Activated naive CD8-positive, alpha-beta T cell (primary cell): ENCODE data around the gene GIPC3.

Experiments
- H3K27ac Mint-ChIP-seq: one replicate; pipeline ENCODE4 v1.8.0; 2021; ENCODE audit warnings: mixed read lengths
- H3K27me3 Mint-ChIP-seq: one replicate; pipeline ENCODE4 v1.8.0; 2021; ENCODE audit warnings: mixed read lengths
- H3K36me3 Mint-ChIP-seq: one replicate; pipeline ENCODE4 v1.8.0; 2021; ENCODE audit warnings: mixed read lengths
- H3K4me1 Mint-ChIP-seq: one replicate; pipeline ENCODE4 v1.8.0; 2021; ENCODE audit warnings: low read depth, mixed read lengths
- H3K4me3 Mint-ChIP-seq: one replicate; pipeline ENCODE4 v1.8.0; 2021; ENCODE audit warnings: mild to moderate bottlenecking, mixed read lengths
- H3K9me3 Mint-ChIP-seq: one replicate; pipeline ENCODE4 v1.8.0; 2021; ENCODE audit warnings: low read depth, mixed read lengths

The GIPC3 gene, protein sequence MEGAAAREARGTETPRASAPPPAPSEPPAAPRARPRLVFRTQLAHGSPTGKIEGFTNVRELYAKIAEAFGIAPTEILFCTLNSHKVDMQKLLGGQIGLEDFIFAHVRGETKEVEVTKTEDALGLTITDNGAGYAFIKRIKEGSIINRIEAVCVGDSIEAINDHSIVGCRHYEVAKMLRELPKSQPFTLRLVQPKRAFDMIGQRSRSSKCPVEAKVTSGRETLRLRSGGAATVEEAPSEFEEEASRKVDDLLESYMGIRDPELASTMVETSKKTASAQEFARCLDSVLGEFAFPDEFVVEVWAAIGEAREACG

DNA sequence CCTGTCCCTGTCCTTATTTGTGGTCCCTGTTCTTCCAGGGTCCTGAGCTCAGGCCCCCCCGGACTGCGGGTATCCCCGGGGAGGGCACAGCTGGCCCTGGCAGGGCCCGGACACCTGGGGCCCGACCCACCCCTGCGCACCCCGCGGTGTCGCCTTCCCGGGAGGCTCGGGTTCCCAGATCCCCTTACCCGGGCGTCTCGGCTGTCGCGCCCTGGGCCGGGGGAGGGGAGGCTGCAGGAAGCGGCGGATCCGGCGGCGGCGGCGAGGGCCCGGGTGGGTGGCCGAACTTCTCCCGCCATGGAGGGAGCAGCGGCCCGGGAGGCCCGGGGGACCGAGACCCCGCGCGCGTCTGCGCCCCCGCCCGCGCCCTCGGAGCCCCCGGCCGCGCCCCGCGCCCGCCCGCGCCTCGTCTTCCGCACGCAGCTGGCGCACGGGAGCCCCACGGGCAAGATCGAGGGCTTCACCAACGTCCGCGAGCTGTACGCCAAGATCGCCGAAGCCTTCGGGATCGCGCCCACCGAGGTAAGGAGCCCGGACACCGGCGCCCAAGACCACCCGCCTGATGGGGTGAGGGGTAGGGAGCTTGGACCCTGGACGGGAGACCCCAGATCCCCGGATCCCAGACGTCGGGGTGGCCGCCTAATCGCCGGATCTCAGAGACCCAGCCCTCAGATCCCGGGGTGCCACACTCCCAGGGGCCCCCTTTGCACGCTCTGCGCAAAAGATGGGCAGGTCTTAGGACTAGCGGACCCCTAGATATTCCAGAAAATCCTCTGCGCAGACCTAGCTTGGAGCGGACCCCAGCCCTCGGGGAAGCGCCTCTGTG lies at the start of gene GIPC3:
Gene GIPC3, plus strand, starts transcription at position 178 of the 826 bp plus-strand sequence. Its CDS starts 120 bp downstream, at position 298.
- Mint-ChIP-seq H3K4me3 (peak within 1 kb of the TSS; percentile 44), H3K27ac (no peak within 1 kb of the TSS)

DNA sequence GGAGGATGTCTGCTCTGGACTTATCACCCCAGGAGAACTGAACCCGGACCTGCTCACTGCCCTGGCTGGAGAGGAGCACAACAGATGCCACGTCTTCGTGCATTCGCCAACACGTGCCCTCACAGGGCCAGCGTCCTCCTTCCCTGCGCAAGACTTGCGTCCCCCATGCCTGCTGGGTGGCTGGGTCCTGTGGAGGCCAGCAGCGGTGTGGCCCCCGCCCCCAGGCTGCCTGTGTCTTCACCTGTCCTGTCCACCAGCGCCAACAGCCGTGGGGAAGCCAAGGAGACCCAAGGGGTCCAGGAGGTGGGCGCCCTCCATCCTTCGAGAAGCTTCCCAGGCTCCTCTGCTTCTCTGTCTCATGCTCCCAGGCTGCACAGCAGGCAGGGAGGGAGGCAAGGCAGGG lies 49.7 kb upstream of the GIPC3 start:
- no peaks in the 10 kb centered on the region for H3K27me3 Mint-ChIP-seq
- no peaks in the 10 kb centered on the region for H3K4me1 Mint-ChIP-seq
- no peak overlapping the region for H3K27ac Mint-ChIP-seq
- no peaks in the 10 kb centered on the region for H3K9me3 Mint-ChIP-seq
- H3K36me3 Mint-ChIP-seq: peaks cover 3% of the 10 kb centered on the region
- no peak overlapping the region for H3K4me3 Mint-ChIP-seq

More for the DNA sequence above, at the start of gene GIPC3:
- Mint-ChIP-seq H3K36me3 (peaks cover 2% of the 10 kb centered on the region), H3K27me3 (no peaks in the 10 kb centered on the region), H3K4me1 (peaks cover 3% of the 10 kb centered on the region), H3K9me3 (no peaks in the 10 kb centered on the region)

DNA sequence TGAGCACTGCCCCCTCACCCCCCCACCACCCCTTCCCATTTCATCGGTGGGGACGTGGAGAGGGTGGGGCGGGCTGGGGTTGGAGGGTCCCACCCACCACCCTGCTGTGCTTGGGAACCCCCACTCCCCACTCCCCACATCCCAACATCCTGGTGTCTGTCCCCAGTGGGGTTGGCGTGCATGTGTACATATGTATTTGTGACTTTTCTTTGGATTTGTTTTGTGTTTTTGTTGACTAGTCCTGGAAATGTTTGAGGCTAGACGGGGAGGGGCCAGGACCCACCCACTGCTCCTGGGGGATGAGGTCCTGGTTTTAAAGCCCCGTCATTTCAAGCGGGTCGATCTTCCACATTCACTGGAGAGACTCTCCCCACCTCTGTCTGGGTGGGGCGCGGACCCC lies 49.3 kb upstream of the GIPC3 start:
- no peaks in the 10 kb centered on the region for H3K4me1 Mint-ChIP-seq
- no peak overlapping the region for H3K27ac Mint-ChIP-seq
- H3K36me3 Mint-ChIP-seq: peaks cover 3% of the 10 kb centered on the region
- H3K4me3 Mint-ChIP-seq: no peak overlapping the region
- no peaks in the 10 kb centered on the region for H3K27me3 Mint-ChIP-seq
- H3K9me3 Mint-ChIP-seq: no peaks in the 10 kb centered on the region

DNA sequence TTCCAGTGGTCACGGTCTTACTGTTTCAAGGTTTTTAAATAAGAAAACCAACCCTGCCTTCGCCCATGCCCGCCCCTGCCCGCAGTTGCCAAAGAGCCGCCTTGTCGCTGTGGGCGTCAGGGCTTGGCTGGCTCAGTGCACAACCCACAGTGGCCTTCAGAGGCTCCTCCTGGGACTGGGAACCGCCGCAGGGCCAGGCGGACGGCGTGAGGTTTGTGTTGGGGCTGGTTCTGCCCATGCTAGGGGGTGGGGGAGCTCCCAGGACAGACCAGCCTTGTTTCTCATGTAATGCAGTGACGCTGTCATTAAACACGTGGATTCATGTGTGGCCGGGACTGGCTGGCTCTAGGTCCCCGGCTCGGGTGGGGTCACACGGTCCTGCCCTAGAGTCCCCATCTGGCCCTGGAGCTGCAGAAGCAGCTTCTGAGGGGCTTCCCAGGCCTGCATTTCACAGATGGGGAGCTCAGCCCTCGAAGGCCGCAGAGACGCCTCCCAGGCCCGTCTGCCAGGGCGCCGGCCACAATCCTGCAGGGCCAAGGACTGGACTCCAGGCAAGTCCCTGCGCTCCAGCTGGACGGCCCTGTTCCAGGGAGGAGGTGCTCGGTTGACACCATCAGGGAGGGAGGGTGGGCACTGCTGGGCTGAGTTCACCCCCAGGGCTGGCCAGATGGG lies 48.7 kb upstream of the GIPC3 start:
- Mint-ChIP-seq H3K36me3 (peaks cover 3% of the 10 kb centered on the region), H3K9me3 (no peaks in the 10 kb centered on the region), H3K4me1 (no peaks in the 10 kb centered on the region), H3K27me3 (no peaks in the 10 kb centered on the region), H3K4me3 (no peak overlapping the region), H3K27ac (no peak overlapping the region)

DNA sequence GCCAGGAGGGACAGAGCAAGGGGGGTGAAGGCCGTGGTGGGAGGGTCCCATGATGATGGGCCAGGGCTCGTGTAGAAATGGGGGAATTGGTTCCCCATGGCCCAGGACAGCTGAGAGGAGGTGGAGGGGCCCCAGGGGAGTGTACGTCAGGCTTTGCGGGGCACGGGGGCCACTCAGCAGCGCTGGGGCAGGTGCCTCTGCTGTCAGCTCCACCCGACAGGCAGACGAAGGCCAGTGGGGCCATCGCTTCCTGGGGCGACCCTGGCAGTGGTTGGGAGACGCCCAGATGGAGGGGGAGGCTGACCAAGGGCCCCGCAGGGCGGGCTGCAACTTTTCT lies 48.2 kb upstream of the GIPC3 start:
- H3K4me3 Mint-ChIP-seq: no peak overlapping the region
- H3K9me3 Mint-ChIP-seq: no peaks in the 10 kb centered on the region
- H3K4me1 Mint-ChIP-seq: no peaks in the 10 kb centered on the region
- peaks cover 3% of the 10 kb centered on the region for H3K36me3 Mint-ChIP-seq
- H3K27ac Mint-ChIP-seq: peak overlapping the region; percentile 50
- H3K27me3 Mint-ChIP-seq: no peaks in the 10 kb centered on the region

DNA sequence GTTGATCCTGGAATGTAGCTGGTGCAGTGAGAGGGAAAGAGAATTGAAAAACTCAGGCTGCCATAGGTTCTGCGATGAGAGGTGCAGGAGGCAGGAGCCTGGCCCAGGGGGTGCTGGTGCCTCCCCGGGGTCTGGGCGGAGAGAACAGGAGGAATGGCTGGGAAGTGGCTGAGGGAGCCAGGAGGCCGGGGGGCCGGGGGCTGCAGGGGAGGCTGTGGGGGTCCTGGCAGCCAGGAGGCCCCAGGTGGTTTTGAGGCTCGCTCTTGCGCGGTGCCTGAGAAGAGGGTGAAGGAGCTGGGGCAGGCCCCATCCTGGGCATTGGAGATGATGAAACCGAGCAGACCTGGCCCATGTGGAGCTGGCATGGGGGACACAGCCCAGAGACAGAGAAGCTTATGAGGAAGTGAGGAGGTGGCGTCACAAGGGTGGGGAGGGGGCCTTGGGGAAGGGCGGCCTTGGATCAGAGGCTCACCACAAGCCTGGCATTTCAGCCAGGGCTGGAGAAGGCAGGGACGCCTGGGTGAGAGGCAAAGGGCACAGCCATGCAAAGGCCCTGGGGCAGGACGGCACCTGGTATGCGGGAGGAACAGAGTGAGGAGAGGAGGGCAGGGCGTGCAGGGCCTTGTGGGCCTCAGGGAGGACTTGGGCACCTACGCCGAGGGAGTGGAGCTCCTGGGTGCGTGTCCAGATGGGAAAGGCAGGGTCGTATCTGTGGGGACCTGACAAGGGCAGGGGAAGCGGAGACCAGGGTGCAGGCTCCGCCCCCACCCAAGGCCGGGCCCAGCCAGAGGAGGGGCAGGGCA lies 47.6 kb upstream of the GIPC3 start:
- Mint-ChIP-seq H3K36me3 (peaks cover 3% of the 10 kb centered on the region), H3K4me3 (no peak overlapping the region), H3K27ac (peak overlapping the region; percentile 50), H3K9me3 (no peaks in the 10 kb centered on the region), H3K4me1 (no peaks in the 10 kb centered on the region), H3K27me3 (no peaks in the 10 kb centered on the region)

DNA sequence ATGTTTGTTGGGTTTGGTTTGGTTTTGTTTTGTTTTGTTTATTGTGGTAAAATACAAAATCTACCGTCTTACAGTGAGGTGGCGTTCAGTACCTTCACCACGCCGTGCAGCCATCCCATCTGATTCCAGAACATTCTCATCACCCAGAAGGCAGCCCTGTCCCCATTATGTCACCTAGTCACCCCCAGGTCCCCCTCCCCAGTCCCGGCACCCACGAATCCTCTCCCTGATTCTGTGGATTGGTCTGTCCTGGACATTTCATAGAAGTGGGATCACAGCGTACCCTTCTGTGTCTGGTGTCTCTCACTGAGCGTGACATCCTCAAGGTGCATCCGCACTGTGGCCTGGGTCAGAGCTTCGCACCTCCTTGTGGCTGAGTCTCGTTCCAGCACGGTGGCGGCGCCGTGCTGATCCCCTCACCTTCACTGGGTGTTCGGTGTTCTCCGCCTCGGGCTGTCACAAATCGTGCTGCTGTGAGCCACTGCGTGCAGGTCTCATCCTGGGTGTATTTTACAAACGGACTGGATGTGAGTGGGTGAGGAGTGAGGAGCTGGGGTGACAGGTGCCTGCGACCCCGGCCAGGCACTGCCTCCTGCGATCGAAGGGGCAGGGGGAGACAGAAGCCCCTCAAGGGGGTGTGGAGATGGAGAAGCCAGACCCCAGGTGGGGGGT lies 46.9 kb upstream of the GIPC3 start:
- Mint-ChIP-seq H3K4me3 (no peak overlapping the region), H3K27ac (no peak overlapping the region)

DNA sequence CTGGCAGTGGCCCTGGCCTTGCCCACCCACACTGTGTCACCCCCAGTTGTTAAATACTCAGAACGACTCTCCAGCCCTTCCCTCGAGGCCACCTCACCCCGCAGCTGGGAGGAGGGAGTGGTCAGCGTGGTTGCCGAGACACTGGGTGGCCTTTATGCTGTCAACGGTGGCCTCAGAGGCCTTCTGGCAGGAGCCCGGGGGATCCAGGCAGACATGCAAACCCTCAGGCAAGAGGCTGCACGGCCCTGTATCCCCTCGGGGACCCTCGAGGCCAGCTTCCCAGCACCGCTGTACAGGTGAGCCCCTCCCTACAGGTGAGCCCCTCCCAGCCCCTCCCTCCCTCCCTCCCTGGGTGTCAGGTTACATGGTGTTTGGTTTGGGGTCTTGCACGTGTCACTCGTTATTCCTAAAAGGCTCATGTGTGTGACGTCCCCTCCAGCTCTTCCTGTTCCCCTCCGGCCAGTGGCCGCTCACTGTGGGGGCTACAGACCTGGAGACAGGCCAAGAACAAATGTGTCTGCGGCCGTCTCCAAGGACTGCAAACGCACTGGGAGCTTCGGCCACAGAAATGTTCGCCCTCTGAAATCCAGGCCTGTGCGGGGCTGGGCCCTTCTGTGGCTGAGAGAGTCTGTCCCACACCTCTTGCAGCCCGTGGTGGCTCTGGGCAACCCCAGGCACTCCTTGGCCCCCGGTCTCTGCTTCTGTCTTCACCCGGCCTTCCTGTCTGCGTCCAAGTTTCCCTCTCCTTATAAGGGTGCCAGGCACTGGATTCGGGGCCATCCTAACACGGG lies 46.1 kb upstream of the GIPC3 start, which contains the start of gene TEKTIP1:
Gene TEKTIP1, plus strand, starts transcription at position 210 of the 791 bp plus-strand sequence. Its CDS starts 4 bp downstream, at position 214.
- Mint-ChIP-seq H3K4me3 (no peak within 1 kb of the TSS), H3K27me3 (no peaks in the 10 kb centered on the region), H3K27ac (no peak within 1 kb of the TSS), H3K4me1 (no peaks in the 10 kb centered on the region), H3K9me3 (no peaks in the 10 kb centered on the region), H3K36me3 (peaks cover 3% of the 10 kb centered on the region)

More for the DNA sequence above, 46.9 kb upstream of the GIPC3 start:
- peaks cover 3% of the 10 kb centered on the region for H3K36me3 Mint-ChIP-seq
- no peaks in the 10 kb centered on the region for H3K27me3 Mint-ChIP-seq
- H3K9me3 Mint-ChIP-seq: no peaks in the 10 kb centered on the region
- H3K4me1 Mint-ChIP-seq: no peaks in the 10 kb centered on the region

DNA sequence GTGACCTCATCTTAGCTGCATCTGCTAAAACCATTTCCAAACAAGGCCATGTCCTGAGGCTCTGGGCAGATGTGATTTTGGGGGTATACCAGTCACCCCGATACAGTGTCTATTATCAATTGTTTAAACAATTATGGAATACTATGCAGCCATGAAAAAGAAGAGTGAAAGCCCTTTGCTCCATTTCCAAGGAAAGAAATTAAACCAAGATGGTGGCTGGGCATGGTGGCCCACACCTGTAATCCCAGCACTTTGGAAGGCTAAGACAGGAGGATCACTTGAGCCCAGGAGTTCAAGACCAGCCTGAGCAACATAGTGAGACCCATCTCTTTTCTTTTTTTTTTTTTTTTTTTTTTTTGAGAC lies 45.5 kb upstream of the GIPC3 start:
- Mint-ChIP-seq H3K4me1 (no peaks in the 10 kb centered on the region), H3K27ac (no peak overlapping the region), H3K4me3 (no peak overlapping the region), H3K36me3 (peaks cover 3% of the 10 kb centered on the region), H3K9me3 (no peaks in the 10 kb centered on the region), H3K27me3 (no peaks in the 10 kb centered on the region)

DNA sequence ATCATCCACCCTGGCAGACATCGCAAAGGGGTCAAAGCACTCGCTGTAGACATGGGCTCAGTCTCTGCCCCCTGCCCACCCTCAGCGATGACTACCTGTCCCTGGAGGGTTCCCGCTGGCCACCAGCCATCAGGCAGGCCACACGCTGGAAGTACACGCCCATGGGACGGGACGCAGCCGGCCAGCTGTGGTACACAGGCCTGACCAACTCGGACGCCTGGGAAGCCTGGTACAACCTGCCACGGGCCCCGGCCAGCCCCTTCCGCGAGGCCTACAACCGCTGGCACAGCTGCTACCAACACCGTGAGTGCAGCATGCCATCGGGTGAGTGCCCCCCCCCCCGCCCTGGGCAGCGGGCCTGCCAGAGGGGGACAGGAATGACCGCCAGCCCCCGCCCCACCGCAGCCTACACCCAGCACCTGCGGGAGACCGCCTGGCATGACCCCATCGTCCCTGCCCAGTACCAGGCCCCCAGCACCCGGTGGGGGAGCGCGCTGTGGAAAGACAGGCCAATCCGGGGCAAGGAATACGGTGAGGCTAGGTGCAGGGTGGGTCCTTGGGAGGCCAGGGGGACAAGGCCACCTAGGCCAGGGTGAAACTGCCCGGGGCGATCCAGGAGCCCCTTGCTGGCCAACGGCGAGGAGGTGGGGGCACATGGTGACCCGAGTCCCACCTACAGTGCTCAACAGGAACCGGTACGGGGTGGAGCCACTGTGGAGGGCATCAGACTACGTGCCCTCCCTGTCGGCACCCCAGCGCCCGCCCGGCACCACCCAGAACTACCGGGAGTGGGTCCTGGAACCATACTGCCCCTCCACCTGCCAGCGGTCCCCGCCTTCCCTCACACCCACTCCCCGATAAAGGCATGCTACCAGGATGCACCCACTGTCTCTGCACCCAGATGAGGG lies 41.9 kb upstream of the GIPC3 start:
- H3K4me3 Mint-ChIP-seq: no peak overlapping the region
- H3K9me3 Mint-ChIP-seq: no peaks in the 10 kb centered on the region
- peaks cover 3% of the 10 kb centered on the region for H3K36me3 Mint-ChIP-seq
- H3K27me3 Mint-ChIP-seq: no peaks in the 10 kb centered on the region
- peaks cover 9% of the 10 kb centered on the region for H3K4me1 Mint-ChIP-seq
- H3K27ac Mint-ChIP-seq: no peak overlapping the region

DNA sequence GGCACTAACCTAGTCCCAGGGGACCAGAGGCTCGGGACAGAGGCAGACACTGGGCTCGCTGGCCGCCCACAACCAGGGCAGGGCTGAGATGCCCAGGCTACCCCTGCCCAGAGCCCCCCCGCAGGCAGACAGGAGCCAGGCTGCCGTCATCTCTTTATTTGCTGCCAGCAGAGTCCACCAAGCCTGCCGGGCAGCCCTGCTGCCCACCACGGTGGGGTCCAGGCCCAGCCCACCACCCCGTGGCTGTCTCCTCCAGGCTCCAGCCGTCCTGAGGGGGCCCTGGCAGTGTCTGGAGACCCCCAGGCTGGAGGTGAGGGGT lies 41.3 kb upstream of the GIPC3 start:
- Mint-ChIP-seq H3K4me1 (peaks cover 9% of the 10 kb centered on the region), H3K4me3 (no peak overlapping the region), H3K9me3 (no peaks in the 10 kb centered on the region), H3K27me3 (no peaks in the 10 kb centered on the region), H3K27ac (no peak overlapping the region), H3K36me3 (peaks cover 3% of the 10 kb centered on the region)

DNA sequence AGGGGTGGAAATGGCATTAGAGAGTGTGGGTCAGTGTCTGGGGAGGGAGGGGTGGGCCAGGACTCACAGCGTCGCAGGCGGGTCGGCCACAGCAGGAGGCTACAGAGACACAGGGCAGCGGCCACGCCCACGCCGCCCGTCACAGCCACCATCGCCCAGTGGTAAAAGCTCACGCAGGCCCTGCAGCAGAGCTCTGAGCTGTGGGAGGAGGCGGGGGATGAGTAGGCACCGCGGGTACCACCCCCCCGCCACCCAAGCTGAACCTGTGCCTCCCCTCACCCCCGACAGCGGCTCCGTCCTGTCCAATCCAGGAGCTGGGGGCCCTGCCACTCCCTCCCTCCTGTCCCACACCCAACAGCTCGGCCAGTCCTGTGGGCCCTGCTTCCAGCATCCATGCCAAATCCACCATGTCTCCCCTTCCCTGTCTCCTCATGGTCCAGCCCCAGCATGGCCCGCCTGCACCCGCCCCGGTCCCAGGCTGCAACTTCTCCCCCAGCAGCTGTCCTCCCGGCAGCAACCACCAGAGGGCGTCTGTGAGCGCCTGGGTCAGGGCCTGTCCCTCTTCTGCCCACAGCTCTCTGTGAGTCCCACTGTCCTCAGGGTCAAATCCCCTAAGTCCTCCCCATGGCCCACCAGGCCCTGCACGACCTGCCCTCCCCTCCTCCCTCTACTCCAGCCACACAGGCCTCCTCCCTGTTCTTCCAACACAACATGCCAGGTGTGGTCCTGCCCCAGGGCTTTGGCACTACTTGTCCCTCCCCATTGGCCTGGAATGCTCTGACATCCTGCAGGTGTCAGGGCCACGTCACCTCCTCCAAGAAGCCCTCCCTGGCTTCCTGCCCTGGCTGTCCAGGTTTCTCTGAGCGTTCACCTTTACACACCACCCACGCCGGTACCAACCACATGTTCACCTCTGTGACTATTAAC lies 40.3 kb upstream of the GIPC3 start:
- Mint-ChIP-seq H3K27ac (peak overlapping the region; percentile 28), H3K27me3 (no peaks in the 10 kb centered on the region), H3K4me1 (peaks cover 9% of the 10 kb centered on the region), H3K36me3 (no peaks in the 10 kb centered on the region), H3K4me3 (no peak overlapping the region), H3K9me3 (no peaks in the 10 kb centered on the region)
